ENCODE results near the gene SPINT2. TPM values are rescaled to one million over a fixed set of nuclear protein-coding genes. Genes with fewer than 3 reads are reported as not detected.

SPINT2 gene
- total and polyA plus RNA-seq, 12 donors = 3.4 to 29.2 (median 12.3) TPM

- no peaks in the 10 kb centered on the region for H3K36me3 ChIP-seq
- 81 to 91% methylated on average over 5 of the region's 5 CpGs for WGBS, 2 donors
- H3K27ac ChIP-seq = no peak overlapping the region
- peaks cover 3 to 19% (median 15%) of the 10 kb centered on the region in 9 donors for H3K4me1 ChIP-seq
- ATAC-seq = no peak
- no peaks in the 10 kb centered on the region for H3K9me3 ChIP-seq
- H3K27me3 ChIP-seq = no peaks in the 10 kb centered on the region
- DNase-seq = no peak
- TF ChIP-seq, protein P1, sequence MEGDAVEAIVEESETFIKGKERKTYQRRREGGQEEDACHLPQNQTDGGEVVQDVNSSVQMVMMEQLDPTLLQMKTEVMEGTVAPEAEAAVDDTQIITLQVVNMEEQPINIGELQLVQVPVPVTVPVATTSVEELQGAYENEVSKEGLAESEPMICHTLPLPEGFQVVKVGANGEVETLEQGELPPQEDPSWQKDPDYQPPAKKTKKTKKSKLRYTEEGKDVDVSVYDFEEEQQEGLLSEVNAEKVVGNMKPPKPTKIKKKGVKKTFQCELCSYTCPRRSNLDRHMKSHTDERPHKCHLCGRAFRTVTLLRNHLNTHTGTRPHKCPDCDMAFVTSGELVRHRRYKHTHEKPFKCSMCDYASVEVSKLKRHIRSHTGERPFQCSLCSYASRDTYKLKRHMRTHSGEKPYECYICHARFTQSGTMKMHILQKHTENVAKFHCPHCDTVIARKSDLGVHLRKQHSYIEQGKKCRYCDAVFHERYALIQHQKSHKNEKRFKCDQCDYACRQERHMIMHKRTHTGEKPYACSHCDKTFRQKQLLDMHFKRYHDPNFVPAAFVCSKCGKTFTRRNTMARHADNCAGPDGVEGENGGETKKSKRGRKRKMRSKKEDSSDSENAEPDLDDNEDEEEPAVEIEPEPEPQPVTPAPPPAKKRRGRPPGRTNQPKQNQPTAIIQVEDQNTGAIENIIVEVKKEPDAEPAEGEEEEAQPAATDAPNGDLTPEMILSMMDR (IDR thresholded peaks at IDR 0.05) = no peak
- intact Hi-C loops (cut with DNase I) = loop anchor here in 2 of 10 donors (5.0 kb wide), 2 partner anchors 47 to 52 kb away; partner anchors contain the start of genes KCNK6 (in 1 of the 2) and YIF1B (in 1 of the 2)
- no peak overlapping the region for H3K4me3 ChIP-seq
Measured at GRCh38 chr19:38270587-38271167, 6.3 kb downstream of the SPINT2 start.

GRCh38 chr19:38273499-38273898, 9.1 kb downstream of the SPINT2 start:
- no peak overlapping the region for H3K27ac ChIP-seq
- DNase-seq = no peak
- intact Hi-C loops (cut with DNase I) = loop anchor here in 2 of 10 donors (5.0 kb wide), 2 partner anchors 44 to 49 kb away; partner anchors contain the start of genes KCNK6 (in 1 of the 2) and YIF1B (in 1 of the 2)
- no peaks in the 10 kb centered on the region for H3K27me3 ChIP-seq
- 74 to 81% methylated on average over 2 of the region's 2 CpGs for WGBS, 2 donors
- no peak overlapping the region for H3K4me3 ChIP-seq
- no peaks in the 10 kb centered on the region for H3K9me3 ChIP-seq
- TF ChIP-seq, protein P1 (IDR thresholded peaks at IDR 0.05) = no peak
- no peak for ATAC-seq
- no peaks in the 10 kb centered on the region for H3K36me3 ChIP-seq
- peaks cover 9 to 47% (median 29%) of the 10 kb centered on the region in 9 donors for H3K4me1 ChIP-seq

GRCh38 chr19:38274739-38275138, 10.4 kb downstream of the SPINT2 start:
- H3K36me3 ChIP-seq = no peaks in the 10 kb centered on the region
- no peaks in the 10 kb centered on the region for H3K9me3 ChIP-seq
- DNase-seq = peak; percentile 38 to 71
- H3K4me3 ChIP-seq = peak overlapping the region in 1 of 10 donors; percentile 19
- 24 to 25% methylated on average over 9 of the region's 9 CpGs for WGBS, 2 donors
- peaks cover 12 to 58% (median 39%) of the 10 kb centered on the region in 9 donors for H3K4me1 ChIP-seq
- TF ChIP-seq, protein P1 (IDR thresholded peaks at IDR 0.05) = no peak
- no peaks in the 10 kb centered on the region for H3K27me3 ChIP-seq
- peak in 3 of 8 donors; percentile 42 to 60 (median 43) for ATAC-seq
- H3K27ac ChIP-seq = peak overlapping the region in 6 of 10 donors; percentile 22 to 71 (median 44)
- intact Hi-C loops (cut with DNase I) = loop anchor here in 6 of 10 donors (2.0 to 5.0 kb wide), 3 partner anchors 43 to 48 kb away; partner anchors contain the start of genes KCNK6 (in 4 of the 6) and YIF1B (in 3 of the 6)

DNA sequence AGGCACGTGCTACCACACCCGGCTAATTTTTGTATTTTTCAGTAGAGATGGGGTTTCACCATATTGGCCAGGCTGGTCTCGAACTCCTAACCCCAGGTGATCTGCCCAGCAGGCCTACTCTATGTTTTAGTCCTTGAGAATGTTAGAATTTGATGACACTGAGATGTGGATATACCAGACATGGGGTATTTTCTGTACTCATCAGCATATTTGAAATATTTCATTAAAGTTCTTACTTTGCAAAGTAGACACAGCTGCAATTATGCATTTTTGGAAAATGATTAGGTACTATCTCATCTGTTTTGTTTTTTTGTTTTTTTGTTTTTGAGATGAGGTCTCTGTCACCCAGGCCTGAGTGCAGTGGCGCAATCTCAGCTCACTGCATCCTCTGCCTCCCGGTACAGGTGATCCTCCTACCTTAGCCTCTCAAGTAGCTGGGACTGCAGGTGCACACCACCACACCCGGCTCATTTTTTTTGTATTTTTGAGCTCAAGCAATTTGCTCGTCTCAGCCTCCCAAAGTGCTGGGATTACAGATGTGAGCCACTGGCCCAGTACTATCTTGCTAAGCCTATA, 12.7 kb downstream of the SPINT2 start:
- intact Hi-C loops (cut with DNase I) = loop anchor here in 3 of 10 donors (5.0 kb wide), 2 partner anchors 40 to 45 kb away; partner anchors contain the start of genes KCNK6 (in 2 of the 3) and YIF1B (in 2 of the 3)
- Histone ChIP-seq H3K4me3 (no peak overlapping the region), H3K36me3 (no peaks in the 10 kb centered on the region), H3K27me3 (no peaks in the 10 kb centered on the region), H3K27ac (peak overlapping the region; percentile 61 to 92 (median 84)), H3K9me3 (no peaks in the 10 kb centered on the region), H3K4me1 (peaks cover 12 to 77% (median 53%) of the 10 kb centered on the region in 9 donors)
- WGBS, 2 donors = 93 to 94% methylated on average over 7 of the region's 7 CpGs
- TF ChIP-seq, protein P1 (IDR thresholded peaks at IDR 0.05) = no peak
- no peak for ATAC-seq
- DNase-seq = no peak
